IMR-90 (cell line): ENCODE data around the gene SLC29A1. TPM values are rescaled to one million over a fixed set of nuclear protein-coding genes. Genes with fewer than 3 reads are reported as not detected.

Source experiments
- ATAC-seq: fragments of 200-7000 bp; cut with Tn5 transposase; 2 replicates; pipeline ENCODE4 v1.9.1; 2020; ENCODE audit warnings: low read depth, mild to moderate bottlenecking, moderate library complexity
- BruUV-seq: library from RNA; stranded (reverse); fragments of 400-500 nt; replicated peaks from 2 replicates; lab custom pipeline; 2021; lab: Mats Ljungman, UMichigan
- CTCF ChIA-PET: fragments of 300-600 bp; formaldehyde crosslinking; extraction: SDS; loops from one replicate; lab custom pipeline; 2021; ENCODE audit warnings: antibody characterized with exemption; lab: Yijun Ruan, JAX
- POLR2A ChIA-PET: fragments of 300-600 bp; sonication (Branson Sonifier 250); formaldehyde crosslinking; loops from one replicate; lab custom pipeline; 2022; ENCODE audit warnings: antibody characterized with exemption; ENCODE audit not compliant: unreplicated experiment; lab: Charles Lee
- DNase-seq: peaks from one replicate; pipeline ENCODE4 v3.0.0; 2013
- H2AFZ ChIP-seq: replicated peaks from 2 replicates; pipeline ENCODE3; 2013; ENCODE audit warnings: low read length, mild to moderate bottlenecking; ENCODE audit not compliant: poor library complexity
- H2AK5ac ChIP-seq: 2 replicates; pipeline ENCODE4 v1.6.1; 2013; ENCODE audit warnings: low read depth, low read length, inconsistent platforms
- H2AK9ac ChIP-seq: replicated peaks from 2 replicates; pipeline ENCODE3; 2013; ENCODE audit warnings: mild to moderate bottlenecking, low read depth, low read length, moderate library complexity; ENCODE audit not compliant: poor library complexity
- H2BK120ac ChIP-seq: 2 replicates; pipeline ENCODE4 v1.6.1; 2013; ENCODE audit warnings: low read depth, low read length, inconsistent platforms
- H2BK15ac ChIP-seq: 3 replicates; pipeline ENCODE4 v1.6.1; 2013; ENCODE audit warnings: low read depth, low read length, inconsistent platforms
- H2BK20ac ChIP-seq: 2 replicates; pipeline ENCODE4 v1.6.1; 2013; ENCODE audit warnings: low read depth, mild to moderate bottlenecking, inconsistent platforms, low read length, moderate library complexity
- H2BK5ac ChIP-seq: 2 replicates; pipeline ENCODE4 v1.6.1; 2013; ENCODE audit warnings: mild to moderate bottlenecking, low read depth, low read length, inconsistent platforms; ENCODE audit not compliant: poor library complexity, severe bottlenecking
- H3K14ac ChIP-seq: replicated peaks from 2 replicates; pipeline ENCODE4 v1.6.1; 2013; ENCODE audit warnings: low read depth, low read length, inconsistent platforms
- H3K18ac ChIP-seq: 2 replicates; pipeline ENCODE4 v1.6.1; 2013; ENCODE audit warnings: low read depth, low read length, control low read depth
- H3K23ac ChIP-seq: 2 replicates; pipeline ENCODE4 v1.6.1; 2013; ENCODE audit warnings: low read depth, low read length, inconsistent platforms
- H3K27ac ChIP-seq: 2 replicates; pipeline ENCODE4 v1.5.1; 2013; ENCODE audit warnings: mild to moderate bottlenecking, control low read depth, low read length; ENCODE audit not compliant: insufficient read depth
- H3K27me3 ChIP-seq: 2 replicates; pipeline ENCODE4 v1.6.1; 2013; ENCODE audit warnings: low read length; ENCODE audit not compliant: control insufficient read depth, insufficient read depth
- H3K36me3 ChIP-seq: 2 replicates; pipeline ENCODE4 v1.6.1; 2013; ENCODE audit warnings: low read length, mixed read lengths; ENCODE audit not compliant: control insufficient read depth, insufficient read depth
- H3K4ac ChIP-seq: 2 replicates; pipeline ENCODE4 v1.6.1; 2013; ENCODE audit warnings: low read depth, low read length, inconsistent platforms
- H3K4me1 ChIP-seq: 2 replicates; pipeline ENCODE4 v1.6.1; 2013; ENCODE audit warnings: low read length, mixed read lengths; ENCODE audit not compliant: control insufficient read depth, insufficient read depth
- H3K4me2 ChIP-seq: 2 replicates; pipeline ENCODE4 v1.6.1; 2013; ENCODE audit warnings: low read depth, mild to moderate bottlenecking, control low read depth, low read length, moderate library complexity
- H3K4me3 ChIP-seq: 2 replicates; pipeline ENCODE4 v1.5.1; 2013; ENCODE audit warnings: low read depth, mild to moderate bottlenecking, control low read depth, low read length, moderate library complexity; ENCODE audit not compliant: insufficient read depth
- H3K56ac ChIP-seq: 2 replicates; pipeline ENCODE4 v1.6.1; 2013; ENCODE audit warnings: low read length, inconsistent platforms; ENCODE audit not compliant: insufficient read depth; ENCODE audit errors: extremely low read depth
- H3K79me1 ChIP-seq, 2 experiments: 2 replicates each; pipeline ENCODE4 v1.6.1; 2013; ENCODE audit warnings: low read length in 2 of 2, inconsistent platforms in 1 of 2, low read depth in 1 of 2
- H3K9ac ChIP-seq: 2 replicates; pipeline ENCODE4 v1.6.1; 2013; ENCODE audit warnings: low read depth, low read length, control low read depth
- H3K9me1 ChIP-seq: 2 replicates; pipeline ENCODE4 v1.6.1; 2013; ENCODE audit warnings: low read length, inconsistent platforms; ENCODE audit not compliant: insufficient read depth
- H3K9me3 ChIP-seq: 2 replicates; pipeline ENCODE4 v1.6.1; 2013; ENCODE audit warnings: low read length; ENCODE audit not compliant: control insufficient read depth, insufficient read depth
- H4K20me1 ChIP-seq: 2 replicates; pipeline ENCODE4 v1.6.1; 2013; ENCODE audit warnings: low read length, inconsistent platforms; ENCODE audit not compliant: insufficient read depth
- H4K5ac ChIP-seq: 2 replicates; pipeline ENCODE4 v1.6.1; 2013; ENCODE audit warnings: mild to moderate bottlenecking, low read depth, low read length, control low read depth
- H4K8ac ChIP-seq, 2 experiments: 2 replicates each; pipeline ENCODE4 v1.6.1; 2013; ENCODE audit warnings: low read depth in 2 of 2, low read length in 2 of 2, control low read depth in 1 of 2, inconsistent platforms in 1 of 2
- H4K91ac ChIP-seq: 2 replicates; pipeline ENCODE4 v1.6.1; 2013; ENCODE audit warnings: low read depth, low read length, inconsistent platforms; ENCODE audit not compliant: insufficient read depth
- BHLHE40 ChIP-seq: fragments of 150-350 bp; IDR thresholded peaks from 2 replicates; pipeline ENCODE4 v1.6.1; 2016; ENCODE audit warnings: mild to moderate bottlenecking, low read depth, low read length
- CEBPB ChIP-seq: IDR thresholded peaks from 2 replicates; pipeline ENCODE4 v1.6.1; 2012; ENCODE audit warnings: low read depth, low read length, improper control_type of control experiment
- CHD1 ChIP-seq: IDR thresholded peaks from 2 replicates; pipeline ENCODE4 v1.6.1; 2012; ENCODE audit warnings: low read depth, low read length, improper control_type of control experiment
- MAFK ChIP-seq: IDR thresholded peaks from 2 replicates; pipeline ENCODE4 v1.6.1; 2012; ENCODE audit warnings: low read depth, low read length, improper control_type of control experiment
- MAZ ChIP-seq: IDR thresholded peaks from 2 replicates; pipeline ENCODE4 v1.6.1; 2012; ENCODE audit warnings: low read depth, mild to moderate bottlenecking, low read length, improper control_type of control experiment, moderate library complexity, borderline replicate concordance
- MXI1 ChIP-seq: IDR thresholded peaks from 2 replicates; pipeline ENCODE4 v1.6.1; 2012; ENCODE audit warnings: low read depth, mild to moderate bottlenecking, low read length, moderate library complexity, borderline replicate concordance
- POLR2A ChIP-seq: IDR thresholded peaks from 2 replicates; pipeline ENCODE4 v1.6.1; 2012; ENCODE audit warnings: mild to moderate bottlenecking, low read depth, low read length
- RAD21 ChIP-seq: IDR thresholded peaks from 2 replicates; pipeline ENCODE4 v1.6.1; 2012; ENCODE audit warnings: low read length, improper control_type of control experiment
- SMC3 ChIP-seq: fragments of 150-350 bp; IDR thresholded peaks from 2 replicates; pipeline ENCODE4 v1.6.1; 2016; ENCODE audit warnings: low read depth, mild to moderate bottlenecking, antibody characterized with exemption, low read length, moderate library complexity
- WGBS, 2 experiments: methylation state at CpG; one replicate each; pipeline versions ENCODE4 v1.1.5 to v1.1.7; 2013; ENCODE audit warnings: missing lambda C conversion rate in 2 of 2; ENCODE audit not compliant: insufficient read length in 1 of 2; ENCODE audit errors: extremely low coverage in 2 of 2; 5-methylcytosine and 5-hydroxymethylcytosine counted together
- dilution Hi-C: fragments of 300-500 bp; cut with HindIII; formaldehyde crosslinking; loops from one replicate; pipeline ENCODE4 v1.14.3; 2018; ENCODE audit warnings: low sequenced_read_pairs; ENCODE audit not compliant: unreplicated experiment
- in situ Hi-C: fragments of 300-500 bp; cut with MboI; formaldehyde crosslinking; loops from 3 replicates; pipeline ENCODE4 v1.14.3; 2019; ENCODE audit warnings: low sequenced_read_pairs, inconsistent platforms, mixed read lengths
- intact Hi-C: fragments of 100-400 bp; cut with micrococcal nuclease; formaldehyde crosslinking; loops from 2 replicates; pipeline ENCODE4 v1.10.0; 2022
- polyA plus RNA-seq, 3 experiments: library from polyadenylated mRNA; depleted of rRNA; stranded (reverse); fragments of >200 nt; gene quantifications; 2 replicates each; pipeline ENCODE4 v1.2.3, GENCODE V29; 2012; ENCODE audit warnings: low replicate concordance in 1 of 3
- total RNA-seq: library from RNA; depleted of rRNA; stranded (reverse); fragments of >200 nt; gene quantifications from 2 replicates; pipeline ENCODE4 v1.2.3, GENCODE V29; 2012
- TF ChIP-seq, protein P1 (sequence below): fragments of 150-350 bp; IDR thresholded peaks from 2 replicates; pipeline ENCODE4 v1.6.1; 2016; ENCODE audit warnings: low read depth, mild to moderate bottlenecking, low read length, moderate library complexity, borderline replicate concordance
- TF ChIP-seq, protein P2 (sequence below): fragments of 150-350 bp; IDR thresholded peaks from 2 replicates; pipeline ENCODE4 v1.6.1; 2017; ENCODE audit warnings: mild to moderate bottlenecking, antibody characterized with exemption, low read length, low read depth
- TF ChIP-seq, protein P3 (sequence below): conservative IDR thresholded peaks from 2 replicates; pipeline ENCODE4 v1.5.1; 2012; ENCODE audit warnings: mild to moderate bottlenecking, low read depth, low read length, improper control_type of control experiment

Gene SLC29A1
- total and polyA plus RNA-seq, 2 of the 4 experiments (the other 2 are of a cell fraction): 4.1 to 22.1 TPM

DNA sequence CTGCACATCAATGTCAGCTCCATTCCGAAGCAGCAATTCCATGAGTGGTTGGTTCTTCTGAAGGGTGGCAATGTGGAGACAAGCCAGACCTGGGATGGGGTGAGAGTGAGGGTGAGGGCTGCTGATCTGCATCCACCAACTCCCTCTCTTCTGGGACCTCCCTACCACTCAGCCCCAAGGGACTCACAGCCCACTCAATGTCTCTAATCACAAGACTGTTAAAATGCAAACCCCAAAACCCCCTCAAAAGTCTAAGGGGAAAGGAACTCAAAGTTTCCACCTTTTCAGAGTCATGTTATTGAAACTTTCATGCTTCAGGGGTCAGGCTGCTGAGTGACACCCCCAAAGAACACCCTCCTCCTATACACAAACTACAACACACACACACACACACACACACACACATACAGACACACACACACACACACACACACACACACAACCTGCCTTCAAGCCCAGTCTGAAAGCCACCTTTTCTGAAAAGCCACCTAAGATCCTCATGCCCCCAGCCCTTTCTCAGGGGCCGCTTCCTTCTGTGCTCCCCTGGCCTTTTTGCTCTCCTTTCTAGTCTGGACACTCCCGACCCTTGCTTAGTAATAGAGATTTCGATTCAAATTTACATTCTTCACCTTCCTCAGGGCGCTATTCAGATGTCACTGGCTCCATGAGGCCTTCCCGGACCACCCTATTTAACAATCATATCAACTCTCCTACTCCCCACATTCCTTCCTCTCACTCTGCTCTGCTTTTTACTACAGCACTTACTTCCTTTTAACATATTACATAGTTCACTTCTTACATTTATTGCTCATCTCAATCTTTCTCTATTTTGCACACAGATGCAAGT lies 37.3 kb downstream of the SLC29A1 start:
- POLR2A ChIA-PET: no interaction called here
- H3K9me3 ChIP-seq: no peaks in the 10 kb centered on the region
- 87% methylated on average over 3 of the region's 6 CpGs; no CpG with 5 or more reads in 1 of the 2 experiments for WGBS, 2 experiments
- H2AK5ac ChIP-seq: no peak overlapping the region
- CTCF ChIA-PET: no interaction called here
- no peaks in the 10 kb centered on the region for H3K27me3 ChIP-seq
- H4K8ac ChIP-seq: no peak overlapping the region
- H3K4ac ChIP-seq: no peak overlapping the region
- no peak overlapping the region for H3K27ac ChIP-seq
- BruUV-seq: no TSS peak
- no peak overlapping the region for H3K4me2 ChIP-seq
- H3K9me1 ChIP-seq: peaks cover 20% of the 10 kb centered on the region
- no peak overlapping the region for H2AFZ ChIP-seq
- no peak overlapping the region for H3K23ac ChIP-seq
- H2BK5ac ChIP-seq: no peak overlapping the region
- no peak overlapping the region for H3K4me3 ChIP-seq
- no peak overlapping the region for H4K5ac ChIP-seq
- H2BK20ac ChIP-seq: no peak overlapping the region
- no peak overlapping the region for H3K56ac ChIP-seq
- H4K91ac ChIP-seq: no peak overlapping the region
- no peak overlapping the region for H3K18ac ChIP-seq
- no peak overlapping the region for H2BK120ac ChIP-seq
- peaks cover 14% of the 10 kb centered on the region for H3K36me3 ChIP-seq
- in situ Hi-C loops: no loop called here
- no peak overlapping the region for H3K9ac ChIP-seq
- dilution Hi-C loops: no loop called here
- H4K20me1 ChIP-seq: peaks cover 19% of the 10 kb centered on the region
- peaks cover 24 to 58% of the 10 kb centered on the region in 2 experiments for H3K79me1 ChIP-seq
- intact Hi-C loops: no loop called here
- peaks cover 30% of the 10 kb centered on the region for H3K4me1 ChIP-seq
- DNase-seq: no peak
- no peak overlapping the region for H3K14ac ChIP-seq
- TF ChIP-seq, protein P1, sequence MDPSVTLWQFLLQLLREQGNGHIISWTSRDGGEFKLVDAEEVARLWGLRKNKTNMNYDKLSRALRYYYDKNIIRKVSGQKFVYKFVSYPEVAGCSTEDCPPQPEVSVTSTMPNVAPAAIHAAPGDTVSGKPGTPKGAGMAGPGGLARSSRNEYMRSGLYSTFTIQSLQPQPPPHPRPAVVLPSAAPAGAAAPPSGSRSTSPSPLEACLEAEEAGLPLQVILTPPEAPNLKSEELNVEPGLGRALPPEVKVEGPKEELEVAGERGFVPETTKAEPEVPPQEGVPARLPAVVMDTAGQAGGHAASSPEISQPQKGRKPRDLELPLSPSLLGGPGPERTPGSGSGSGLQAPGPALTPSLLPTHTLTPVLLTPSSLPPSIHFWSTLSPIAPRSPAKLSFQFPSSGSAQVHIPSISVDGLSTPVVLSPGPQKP: no peak
- no peak for TF ChIP-seq MXI1
- no peak for TF ChIP-seq RAD21
- no peak for TF ChIP-seq BHLHE40
- TF ChIP-seq POLR2A: no peak
- TF ChIP-seq MAZ: no peak
- TF ChIP-seq, protein P2, sequence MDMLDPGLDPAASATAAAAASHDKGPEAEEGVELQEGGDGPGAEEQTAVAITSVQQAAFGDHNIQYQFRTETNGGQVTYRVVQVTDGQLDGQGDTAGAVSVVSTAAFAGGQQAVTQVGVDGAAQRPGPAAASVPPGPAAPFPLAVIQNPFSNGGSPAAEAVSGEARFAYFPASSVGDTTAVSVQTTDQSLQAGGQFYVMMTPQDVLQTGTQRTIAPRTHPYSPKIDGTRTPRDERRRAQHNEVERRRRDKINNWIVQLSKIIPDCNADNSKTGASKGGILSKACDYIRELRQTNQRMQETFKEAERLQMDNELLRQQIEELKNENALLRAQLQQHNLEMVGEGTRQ: no peak
- no peak for TF ChIP-seq SMC3
- TF ChIP-seq, protein P3, sequence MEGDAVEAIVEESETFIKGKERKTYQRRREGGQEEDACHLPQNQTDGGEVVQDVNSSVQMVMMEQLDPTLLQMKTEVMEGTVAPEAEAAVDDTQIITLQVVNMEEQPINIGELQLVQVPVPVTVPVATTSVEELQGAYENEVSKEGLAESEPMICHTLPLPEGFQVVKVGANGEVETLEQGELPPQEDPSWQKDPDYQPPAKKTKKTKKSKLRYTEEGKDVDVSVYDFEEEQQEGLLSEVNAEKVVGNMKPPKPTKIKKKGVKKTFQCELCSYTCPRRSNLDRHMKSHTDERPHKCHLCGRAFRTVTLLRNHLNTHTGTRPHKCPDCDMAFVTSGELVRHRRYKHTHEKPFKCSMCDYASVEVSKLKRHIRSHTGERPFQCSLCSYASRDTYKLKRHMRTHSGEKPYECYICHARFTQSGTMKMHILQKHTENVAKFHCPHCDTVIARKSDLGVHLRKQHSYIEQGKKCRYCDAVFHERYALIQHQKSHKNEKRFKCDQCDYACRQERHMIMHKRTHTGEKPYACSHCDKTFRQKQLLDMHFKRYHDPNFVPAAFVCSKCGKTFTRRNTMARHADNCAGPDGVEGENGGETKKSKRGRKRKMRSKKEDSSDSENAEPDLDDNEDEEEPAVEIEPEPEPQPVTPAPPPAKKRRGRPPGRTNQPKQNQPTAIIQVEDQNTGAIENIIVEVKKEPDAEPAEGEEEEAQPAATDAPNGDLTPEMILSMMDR: no peak
- TF ChIP-seq MAFK: no peak
- TF ChIP-seq CHD1: no peak
- TF ChIP-seq CEBPB: no peak
- H2AK9ac ChIP-seq: no peak overlapping the region
- H2BK15ac ChIP-seq: no peak overlapping the region
- no peak for ATAC-seq
